Measurements from ENCODE around the gene STAT1. TPM values are rescaled to one million over a fixed set of nuclear protein-coding genes. Genes with fewer than 3 reads are reported as not detected.
"Not testable (repeated sequence)": the region's sequence is repeated elsewhere in the genome, so short reads cannot be mapped to it uniquely, and the experiment has no call there.

Gene STAT1
- total RNA-seq, 1 experiment from 2014 or later: 44.7 TPM

GRCh38 chr2:191006997-191007783 lies 6.8 kb downstream of the STAT1 start:
- DNase-seq (ENCODE audit: low read depth): no peak

DNA sequence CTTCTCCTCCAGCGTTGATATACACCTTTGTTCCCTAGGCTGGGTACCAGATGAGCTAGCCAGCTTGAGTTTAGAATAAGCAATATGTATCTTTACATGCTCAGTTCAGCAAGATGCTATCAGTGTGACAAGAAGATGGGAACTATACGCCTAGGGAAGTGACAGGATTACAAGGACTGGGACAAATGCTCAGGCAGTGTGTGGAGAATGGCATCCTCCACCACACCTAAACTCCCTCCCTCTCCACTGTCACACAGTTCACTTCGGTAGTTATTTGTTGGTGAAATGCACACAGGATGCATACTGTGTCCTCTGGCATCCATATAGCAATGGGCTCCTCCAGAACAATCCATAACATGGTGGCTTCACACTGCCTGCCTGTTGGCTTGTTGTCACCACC lies 7.7 kb downstream of the STAT1 start:
- DNase-seq (ENCODE audit: low read depth): no peak

DNA sequence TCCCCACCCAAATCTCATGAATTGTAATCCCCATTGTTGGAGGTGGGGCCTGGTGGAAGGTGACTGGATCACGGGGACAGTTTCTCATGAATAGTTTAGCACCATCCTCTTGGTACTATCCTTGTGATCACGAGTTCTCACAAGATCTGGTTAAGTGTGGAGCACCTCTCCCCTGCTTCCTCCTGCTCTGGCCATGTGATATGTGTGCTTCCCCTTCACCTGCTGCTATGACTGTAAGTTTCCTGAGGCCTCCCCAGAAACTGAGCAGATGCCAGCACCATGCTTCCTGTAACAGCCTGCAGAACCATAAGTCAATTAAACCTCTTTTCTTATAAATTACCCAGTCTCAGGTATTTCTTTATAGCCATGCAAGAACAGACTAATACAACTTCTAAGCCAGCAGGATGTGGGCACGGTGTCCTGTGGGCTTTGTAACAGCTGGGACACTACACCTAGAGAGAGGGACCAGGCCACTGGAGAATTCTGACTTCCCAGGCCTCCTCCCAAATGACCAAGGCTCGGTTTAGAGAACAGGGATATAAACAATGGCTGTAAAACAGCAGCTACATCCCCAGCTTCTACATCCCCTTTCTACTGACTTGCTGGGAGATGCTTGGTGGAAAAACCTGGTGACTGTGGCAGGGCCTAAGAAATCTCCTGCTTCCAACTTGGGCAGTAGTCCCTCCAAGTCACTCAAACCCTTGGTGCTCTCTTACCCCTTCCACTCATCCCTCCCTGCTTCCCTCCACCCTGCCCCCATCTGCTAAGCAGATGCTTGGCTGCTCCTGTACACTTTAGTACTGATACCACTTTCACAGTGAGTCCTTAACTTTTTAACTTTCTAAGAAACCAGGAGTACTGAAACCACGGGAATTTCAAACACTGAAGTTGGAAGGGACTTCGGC lies 10.3 kb downstream of the STAT1 start:
- no peak for DNase-seq (ENCODE audit: low read depth)

DNA sequence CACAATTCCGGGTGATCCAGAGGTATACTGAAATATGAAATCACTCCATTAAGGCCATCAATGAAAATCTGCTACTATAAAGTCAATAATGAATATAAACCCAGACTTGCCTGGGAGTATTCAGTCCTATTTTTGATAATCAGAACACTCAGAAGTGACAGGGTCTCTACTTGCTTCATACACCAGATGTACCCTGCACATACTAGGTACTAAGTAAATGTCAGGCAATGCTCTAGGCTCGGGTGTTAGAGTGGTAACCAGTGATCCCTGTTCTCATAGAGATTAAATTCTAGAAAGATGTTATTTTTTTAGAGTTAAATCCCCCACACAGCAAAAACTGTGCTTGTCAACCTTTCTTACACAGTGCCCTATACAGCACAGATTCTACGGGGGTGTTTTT lies 12.3 kb downstream of the STAT1 start:
- no peak for DNase-seq (ENCODE audit: low read depth)

- DNase-seq (ENCODE audit: low read depth): no peak
These were observed 12.9 kb downstream of the STAT1 start for GRCh38 chr2:191001032-191001431.

GRCh38 chr2:190999949-191000665 lies 13.9 kb downstream of the STAT1 start:
- no peak for DNase-seq (ENCODE audit: low read depth)

GRCh38 chr2:190999058-190999457 lies 14.9 kb downstream of the STAT1 start:
- no peak for DNase-seq (ENCODE audit: low read depth)

- DNase-seq (ENCODE audit: low read depth): no peak
These were observed 16.4 kb downstream of the STAT1 start for GRCh38 chr2:190997526-190998113.

- no peak for DNase-seq (ENCODE audit: low read depth)
These were observed 17.0 kb downstream of the STAT1 start for GRCh38 chr2:190996947-190997346.

DNA sequence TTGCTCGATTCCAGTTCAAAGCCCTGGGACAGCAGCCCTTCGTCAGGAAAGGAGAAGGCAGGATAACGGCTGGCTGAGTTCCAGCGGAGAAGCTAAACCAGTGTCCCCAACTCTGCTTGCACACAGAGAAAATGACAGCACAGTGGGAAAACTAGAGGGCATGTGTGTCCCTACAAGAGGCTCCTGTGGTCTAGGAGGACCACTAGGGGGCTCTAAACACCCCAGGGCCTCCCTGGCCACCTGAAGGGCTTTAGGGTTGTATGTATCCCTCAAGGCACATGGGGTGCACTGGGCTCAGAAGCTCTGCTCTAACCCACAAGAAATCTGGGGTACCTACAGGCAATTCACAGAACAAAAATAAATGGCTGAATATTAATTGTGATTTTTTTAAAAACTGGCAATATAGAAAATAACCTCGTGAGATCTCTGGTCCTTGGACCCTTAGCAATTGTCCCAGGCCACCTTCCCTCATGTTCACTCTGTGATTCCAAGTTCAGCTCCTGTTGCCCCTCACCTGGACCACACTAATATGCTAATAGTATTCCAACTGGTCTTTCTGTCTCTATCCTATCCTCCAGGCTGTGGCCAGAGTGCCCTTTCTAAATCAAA lies 17.5 kb downstream of the STAT1 start:
- DNase-seq (ENCODE audit: low read depth): peak; percentile 23

DNA sequence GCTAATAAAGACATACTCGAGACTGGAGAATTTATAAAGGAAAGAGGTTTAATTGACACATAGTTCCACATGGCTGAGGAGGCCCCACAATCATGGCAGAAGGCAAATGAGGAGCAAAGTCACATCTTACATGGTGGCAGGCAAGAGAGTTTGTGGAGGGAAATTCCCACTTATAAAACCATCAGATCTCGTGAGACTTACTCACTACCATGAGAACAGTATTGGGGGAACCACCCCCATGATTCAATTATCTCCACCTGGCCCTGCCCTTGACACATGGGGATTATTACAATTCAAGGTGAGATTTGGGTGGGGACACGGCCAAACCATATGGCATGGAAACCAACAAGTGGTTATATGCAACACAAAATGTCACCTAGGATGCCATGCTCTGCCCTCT lies 18.7 kb downstream of the STAT1 start:
- not testable (repeated sequence) for DNase-seq (ENCODE audit: low read depth)

DNA sequence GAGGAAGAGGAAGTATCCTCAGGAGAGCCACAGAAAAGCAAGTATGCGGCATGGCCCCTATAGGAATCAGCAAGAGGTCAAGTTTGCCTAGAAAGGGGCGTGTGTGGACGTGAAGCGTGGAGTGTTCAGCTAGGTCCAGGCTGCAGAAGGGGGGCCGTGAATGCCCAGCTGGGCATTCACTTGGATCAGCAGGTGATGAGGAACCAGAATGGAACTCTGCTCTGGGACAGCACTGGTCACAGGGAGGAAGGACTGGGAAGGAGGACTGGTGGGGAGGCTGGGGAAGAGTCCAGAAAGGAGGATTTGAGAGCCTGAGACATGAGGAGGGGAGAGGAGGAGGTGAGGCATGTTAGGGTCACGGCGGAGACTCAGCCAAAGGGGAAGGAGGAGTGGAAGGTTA lies 19.8 kb downstream of the STAT1 start:
- no peak for DNase-seq (ENCODE audit: low read depth)

- no peak for DNase-seq (ENCODE audit: low read depth)
These were observed 20.7 kb downstream of the STAT1 start for GRCh38 chr2:190993292-190993643.

DNA sequence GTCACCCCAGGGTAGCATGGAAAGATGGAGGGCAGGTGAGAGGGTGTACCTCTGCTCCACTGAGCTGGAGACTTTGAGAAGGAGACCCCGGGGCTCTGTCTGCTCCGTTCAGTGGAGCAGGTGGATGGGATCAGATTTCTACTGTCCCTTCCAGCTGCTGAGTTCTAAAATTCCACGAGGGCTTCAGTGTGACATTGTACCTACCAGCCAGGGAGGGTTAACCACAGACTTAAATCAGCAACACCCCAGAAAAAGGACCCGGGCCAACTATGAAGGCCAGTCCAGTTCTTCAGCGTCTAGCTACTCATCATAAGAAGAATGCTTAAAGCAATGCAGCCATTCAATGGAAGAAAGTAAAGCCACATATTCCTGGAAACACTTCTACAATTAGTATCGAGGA lies 23.8 kb downstream of the STAT1 start:
- no peak for DNase-seq (ENCODE audit: low read depth)

DNA sequence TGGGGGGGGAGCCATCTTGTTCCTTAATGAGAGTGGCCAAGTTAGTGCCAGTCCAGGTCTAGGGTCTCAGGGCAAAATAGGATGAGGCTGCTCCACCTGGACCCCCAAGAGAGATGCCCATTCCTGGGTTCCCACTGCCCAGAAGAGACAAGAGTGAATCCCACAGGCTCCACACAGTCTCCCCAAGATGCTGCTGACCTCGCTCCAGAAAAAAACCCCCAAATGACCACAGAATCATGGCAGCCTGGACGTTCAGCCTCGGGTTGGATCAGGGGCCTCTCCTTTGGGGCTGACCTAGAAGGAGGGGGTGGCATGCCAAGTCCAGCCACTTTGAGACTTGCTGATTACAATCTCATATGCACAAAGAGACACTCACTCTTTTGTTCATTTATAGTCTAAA lies 25.1 kb downstream of the STAT1 start:
- no peak for DNase-seq (ENCODE audit: low read depth)

GRCh38 chr2:190987938-190988337 lies 26.0 kb downstream of the STAT1 start:
- DNase-seq (ENCODE audit: low read depth): no peak

GRCh38 chr2:190987116-190987515 lies 26.9 kb downstream of the STAT1 start:
- no peak for DNase-seq (ENCODE audit: low read depth)

GRCh38 chr2:190986221-190986953 lies 27.6 kb downstream of the STAT1 start:
- peak; percentile 11 for DNase-seq (ENCODE audit: low read depth)

- peak; percentile 64 for DNase-seq (ENCODE audit: low read depth)
These were observed 29.4 kb downstream of the STAT1 start for GRCh38 chr2:190984595-190984994.

- no peak for DNase-seq (ENCODE audit: low read depth)
These were observed 31.5 kb downstream of the STAT1 start for GRCh38 chr2:190982262-190983034.

Data from Daoy (cell line).